ENCODE results near the gene SP2.

DNA sequence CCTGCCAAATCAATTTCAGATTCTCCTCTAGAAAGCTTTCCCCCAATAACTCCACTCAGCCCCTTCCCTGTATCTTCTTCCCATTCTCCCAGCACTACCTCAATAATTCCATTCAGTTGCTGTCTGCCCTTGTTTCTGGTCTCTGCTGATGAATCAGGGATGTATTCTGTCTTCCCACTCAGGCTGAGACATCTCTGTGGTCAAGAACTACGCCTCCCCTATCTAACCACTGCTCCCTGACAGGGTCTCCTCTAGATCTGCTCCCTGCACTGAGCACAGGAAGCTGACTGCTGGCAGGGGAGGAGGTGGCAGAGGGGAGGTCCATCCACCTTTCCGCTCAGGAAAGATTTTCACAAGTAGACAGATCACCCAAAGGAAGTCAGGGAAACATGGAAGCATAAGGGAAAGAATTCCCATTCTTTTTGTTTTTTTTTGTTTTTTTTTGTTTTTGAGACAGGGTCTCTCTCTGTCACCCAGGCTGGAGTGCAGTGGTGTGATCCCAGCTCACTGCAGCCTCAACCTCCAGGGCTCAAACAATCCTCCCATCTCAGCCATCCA is 16.9 kb upstream of the SP2 start:
- TF ChIP-seq, protein P1, sequence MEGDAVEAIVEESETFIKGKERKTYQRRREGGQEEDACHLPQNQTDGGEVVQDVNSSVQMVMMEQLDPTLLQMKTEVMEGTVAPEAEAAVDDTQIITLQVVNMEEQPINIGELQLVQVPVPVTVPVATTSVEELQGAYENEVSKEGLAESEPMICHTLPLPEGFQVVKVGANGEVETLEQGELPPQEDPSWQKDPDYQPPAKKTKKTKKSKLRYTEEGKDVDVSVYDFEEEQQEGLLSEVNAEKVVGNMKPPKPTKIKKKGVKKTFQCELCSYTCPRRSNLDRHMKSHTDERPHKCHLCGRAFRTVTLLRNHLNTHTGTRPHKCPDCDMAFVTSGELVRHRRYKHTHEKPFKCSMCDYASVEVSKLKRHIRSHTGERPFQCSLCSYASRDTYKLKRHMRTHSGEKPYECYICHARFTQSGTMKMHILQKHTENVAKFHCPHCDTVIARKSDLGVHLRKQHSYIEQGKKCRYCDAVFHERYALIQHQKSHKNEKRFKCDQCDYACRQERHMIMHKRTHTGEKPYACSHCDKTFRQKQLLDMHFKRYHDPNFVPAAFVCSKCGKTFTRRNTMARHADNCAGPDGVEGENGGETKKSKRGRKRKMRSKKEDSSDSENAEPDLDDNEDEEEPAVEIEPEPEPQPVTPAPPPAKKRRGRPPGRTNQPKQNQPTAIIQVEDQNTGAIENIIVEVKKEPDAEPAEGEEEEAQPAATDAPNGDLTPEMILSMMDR (IDR thresholded peaks at IDR 0.05) = no peak
- no peak for TF ChIP-seq EZH2 (IDR thresholded peaks at IDR 0.05)

All from neural progenitor cell (in vitro differentiated cells).